GM12874 (cell line): ENCODE results near the gene CD300C.

Experiments used
- CTCF ChIP-seq: IDR thresholded peaks from 2 replicates; pipeline ENCODE4 v1.5.1; 2011; ENCODE audit warnings: low read depth, mild to moderate bottlenecking, control low read depth, low read length, moderate library complexity; ENCODE audit not compliant: insufficient read depth

Gene CD300C

GRCh38 chr17:74545843-74546230 lies at the start of gene CD300C:
Gene CD300C, minus strand, starts transcription at chr17:74546115. Its CDS starts 333 bp downstream, at chr17:74545782.
- TF ChIP-seq CTCF = no peak

GRCh38 chr17:74595037-74595750 lies 49.3 kb upstream of the CD300C start:
- TF ChIP-seq CTCF = no peak

- no peak for TF ChIP-seq CTCF
These were observed 46.4 kb upstream of the CD300C start, which contains the start of gene CD300LD for GRCh38 chr17:74592087-74592990. Gene CD300LD, minus strand, starts transcription at chr17:74592283. Its CDS starts 81 bp downstream, at chr17:74592202.

- no peak for TF ChIP-seq CTCF
These were observed 45.6 kb upstream of the CD300C start for GRCh38 chr17:74591503-74591902.

GRCh38 chr17:74585711-74586110 lies 39.8 kb upstream of the CD300C start:
- no peak for TF ChIP-seq CTCF

- no peak for TF ChIP-seq CTCF
These were observed 38.6 kb upstream of the CD300C start for GRCh38 chr17:74584292-74585060.

GRCh38 chr17:74582633-74583032 lies 36.7 kb upstream of the CD300C start:
- TF ChIP-seq CTCF = no peak
